HEK293 (cell line): Measurements from ENCODE around the gene CAD.

Experiments
- CTCF ChIP-seq: fragments of 450-650 bp; formaldehyde crosslinking; IDR thresholded peaks from 2 replicates; pipeline ENCODE4 v1.5.1; 2016; ENCODE audit warnings: missing biosample characterization, missing genetic modification characterization
- ZBTB21 ChIP-seq: fragments of 450-650 bp; formaldehyde crosslinking; IDR thresholded peaks from 2 replicates; pipeline ENCODE4 v1.5.1; 2017; ENCODE audit warnings: missing biosample characterization, missing genetic modification characterization
- ZNF560 ChIP-seq: fragments of 450-650 bp; formaldehyde crosslinking; IDR thresholded peaks from 2 replicates; pipeline ENCODE4 v1.5.1; 2017; ENCODE audit warnings: missing biosample characterization, missing genetic modification characterization, borderline replicate concordance
- ZNF707 ChIP-seq: fragments of 450-650 bp; formaldehyde crosslinking; IDR thresholded peaks from 2 replicates; pipeline ENCODE4 v1.5.1; 2016; ENCODE audit warnings: missing biosample characterization, missing genetic modification characterization
- ZSCAN18 ChIP-seq: fragments of 450-650 bp; formaldehyde crosslinking; IDR thresholded peaks from 2 replicates; pipeline ENCODE4 v1.5.1; 2016; ENCODE audit warnings: missing biosample characterization, missing genetic modification characterization
- TF ChIP-seq, protein P1 (sequence below): fragments of 450-650 bp; formaldehyde crosslinking; IDR thresholded peaks from 2 replicates; pipeline ENCODE4 v1.5.1; 2016; ENCODE audit warnings: missing biosample characterization, missing genetic modification characterization

DNA sequence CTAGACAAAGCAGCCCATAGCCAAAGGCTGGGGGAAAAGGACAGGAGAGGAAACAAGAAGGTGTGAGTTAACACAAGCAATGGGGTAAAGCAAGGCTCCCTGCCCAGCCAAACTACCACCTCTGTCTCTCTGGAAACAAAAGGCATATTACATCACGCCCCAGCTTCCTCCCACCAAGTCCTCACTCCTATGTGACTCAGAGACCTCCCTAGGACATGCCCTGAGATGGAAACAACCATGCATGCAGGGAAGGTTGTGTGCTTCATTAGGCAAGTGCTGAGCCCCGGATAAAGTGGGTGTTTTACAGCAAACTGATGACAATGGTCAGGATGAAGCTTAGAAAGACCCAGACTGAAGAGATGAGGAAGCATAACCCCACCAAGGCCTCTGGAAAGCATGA is 14.3 kb upstream of the CAD start:
- TF ChIP-seq, protein P1, sequence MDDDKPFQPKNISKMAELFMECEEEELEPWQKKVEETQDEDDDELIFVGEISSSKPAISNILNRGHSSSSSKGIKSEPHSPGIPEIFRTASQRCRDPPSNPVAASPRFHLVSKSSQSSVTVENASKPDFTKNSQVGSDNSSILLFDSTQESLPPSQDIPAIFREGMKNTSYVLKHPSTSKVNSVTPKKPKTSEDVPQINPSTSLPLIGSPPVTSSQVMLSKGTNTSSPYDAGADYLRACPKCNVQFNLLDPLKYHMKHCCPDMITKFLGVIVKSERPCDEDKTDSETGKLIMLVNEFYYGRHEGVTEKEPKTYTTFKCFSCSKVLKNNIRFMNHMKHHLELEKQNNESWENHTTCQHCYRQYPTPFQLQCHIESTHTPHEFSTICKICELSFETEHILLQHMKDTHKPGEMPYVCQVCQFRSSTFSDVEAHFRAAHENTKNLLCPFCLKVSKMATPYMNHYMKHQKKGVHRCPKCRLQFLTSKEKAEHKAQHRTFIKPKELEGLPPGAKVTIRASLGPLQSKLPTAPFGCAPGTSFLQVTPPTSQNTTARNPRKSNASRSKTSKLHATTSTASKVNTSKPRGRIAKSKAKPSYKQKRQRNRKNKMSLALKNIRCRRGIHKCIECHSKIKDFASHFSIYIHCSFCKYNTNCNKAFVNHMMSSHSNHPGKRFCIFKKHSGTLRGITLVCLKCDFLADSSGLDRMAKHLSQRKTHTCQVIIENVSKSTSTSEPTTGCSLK (tag by site-specific recombination), result no peak
- TF ChIP-seq ZSCAN18 (tag by site-specific recombination) (no peak), CTCF (tag by site-specific recombination) (no peak), ZNF560 (tag by site-specific recombination) (no peak), ZBTB21 (no peak), ZNF707 (tag by site-specific recombination) (no peak)
